ENCODE measurements around the gene C6orf136.
"Not testable (repeated sequence)": the region's sequence is repeated elsewhere in the genome, so short reads cannot be mapped to it uniquely, and the experiment has no call there.

Gene C6orf136

DNA sequence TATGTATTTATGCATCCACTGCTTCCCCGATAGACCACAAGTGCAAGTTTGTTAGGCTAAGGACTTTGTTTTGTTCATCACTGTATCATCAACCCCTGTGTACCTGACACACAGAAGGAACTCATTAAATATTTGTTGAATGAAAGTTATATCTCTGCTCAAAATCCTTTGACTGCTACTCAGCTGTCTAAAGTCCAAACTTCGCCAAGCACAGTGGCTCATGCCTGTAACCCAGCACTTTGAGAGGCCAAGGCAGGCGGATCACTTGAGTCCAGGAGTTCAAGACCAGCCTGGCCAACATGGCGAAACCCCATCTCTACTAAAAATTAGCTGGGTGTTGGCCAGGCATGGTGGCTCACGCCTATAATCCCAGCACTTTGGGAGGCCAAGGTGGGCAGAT lies 11.0 kb downstream of the C6orf136 start:
- DNase-seq (ENCODE audit: low read depth) = not testable (repeated sequence)

DNA sequence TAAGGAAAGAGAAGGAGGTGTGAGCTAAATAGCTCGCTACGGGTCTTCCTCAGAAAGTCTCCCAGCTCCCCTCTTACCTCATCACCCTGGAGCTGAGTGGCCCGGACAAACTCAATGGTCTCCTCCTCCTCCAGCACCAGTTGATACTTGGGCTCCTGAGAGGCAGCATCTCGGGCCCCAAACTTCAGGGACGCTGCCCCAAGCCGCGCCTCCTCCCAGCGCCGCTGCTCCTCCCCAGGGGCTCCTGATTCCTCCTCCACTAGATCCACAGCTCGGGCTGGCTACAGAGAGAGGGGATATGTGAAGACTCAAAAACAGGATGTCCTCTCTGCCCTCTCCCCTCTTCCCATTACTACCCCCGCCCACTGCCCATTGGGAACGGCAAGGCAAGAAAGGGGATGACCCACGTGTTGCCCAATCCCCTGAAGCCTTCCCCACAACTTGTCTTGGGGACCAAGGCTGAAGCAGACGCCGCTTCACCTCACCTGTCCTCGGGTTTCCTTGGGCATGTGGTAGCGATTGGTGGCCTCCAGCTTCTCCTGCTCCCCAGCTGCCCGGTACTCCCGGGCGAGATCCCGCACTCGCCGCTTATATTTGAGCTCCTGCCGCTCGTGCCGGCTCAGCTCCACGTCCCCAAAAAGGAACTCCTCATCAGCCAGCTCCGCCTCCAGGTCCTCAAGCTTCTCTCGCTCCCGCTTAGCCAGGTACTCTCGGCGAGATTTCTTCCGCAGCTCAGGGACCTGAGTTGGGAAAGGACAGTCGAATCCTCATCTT lies 18.2 kb downstream of the C6orf136 start:
- no peak for DNase-seq (ENCODE audit: low read depth)

DNA sequence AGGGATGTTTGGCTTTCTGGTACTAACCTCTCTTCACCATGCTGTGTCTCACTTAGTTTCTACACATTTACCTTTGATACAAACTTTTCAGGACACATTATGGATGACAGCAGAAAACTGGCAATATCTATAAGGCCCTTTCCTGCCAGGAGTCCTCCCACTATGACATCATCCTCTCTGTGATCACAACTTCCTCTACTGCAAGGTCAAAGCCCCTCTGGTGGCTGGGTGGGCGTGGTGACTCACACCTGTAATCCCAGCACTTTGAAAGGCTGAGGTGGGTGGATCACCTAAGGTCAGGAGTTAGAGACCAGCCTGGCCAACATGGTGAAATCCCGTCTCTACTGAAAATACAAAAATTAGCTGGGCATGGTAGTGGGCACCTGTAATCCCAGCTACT lies 19.4 kb downstream of the C6orf136 start:
- DNase-seq (ENCODE audit: low read depth) = peak; percentile 23

DNA sequence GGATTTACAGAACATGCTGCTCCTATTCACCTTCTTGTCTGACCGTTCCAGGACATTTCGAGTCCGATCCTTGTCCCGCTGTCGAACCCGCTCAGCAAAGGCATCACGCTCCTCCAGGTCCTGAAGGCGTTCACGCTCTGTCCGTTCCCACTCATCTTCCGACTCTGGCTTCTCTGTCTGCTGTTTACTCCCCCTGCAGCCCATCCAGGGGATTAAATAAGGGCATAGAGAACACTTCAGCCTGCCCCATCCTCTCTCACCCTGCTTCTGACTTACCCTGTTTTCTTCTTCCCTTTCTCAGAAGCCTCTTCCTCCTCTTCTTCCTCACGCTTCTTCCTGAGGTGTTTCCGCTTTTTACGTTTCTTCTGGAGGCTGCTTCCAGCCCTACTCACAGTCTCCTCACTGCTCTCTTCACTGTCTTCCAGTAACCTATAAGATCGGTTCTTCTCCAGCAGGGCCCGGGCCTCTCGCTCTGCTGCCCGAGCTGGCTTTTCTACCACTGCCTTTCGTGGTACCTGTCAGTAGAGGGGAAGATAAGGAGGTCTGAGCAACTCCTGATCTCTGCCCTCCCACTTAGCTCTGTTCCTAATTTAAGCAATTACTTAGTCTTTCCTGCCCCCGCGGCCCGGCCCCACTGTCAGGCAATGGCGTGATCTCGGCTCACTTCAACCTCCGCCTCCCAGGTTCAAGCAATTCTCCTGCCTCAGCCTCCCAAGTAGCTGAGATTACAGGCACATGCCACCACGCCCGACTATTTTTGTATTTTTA lies 24.0 kb downstream of the C6orf136 start:
- no peak for DNase-seq (ENCODE audit: low read depth)

DNA sequence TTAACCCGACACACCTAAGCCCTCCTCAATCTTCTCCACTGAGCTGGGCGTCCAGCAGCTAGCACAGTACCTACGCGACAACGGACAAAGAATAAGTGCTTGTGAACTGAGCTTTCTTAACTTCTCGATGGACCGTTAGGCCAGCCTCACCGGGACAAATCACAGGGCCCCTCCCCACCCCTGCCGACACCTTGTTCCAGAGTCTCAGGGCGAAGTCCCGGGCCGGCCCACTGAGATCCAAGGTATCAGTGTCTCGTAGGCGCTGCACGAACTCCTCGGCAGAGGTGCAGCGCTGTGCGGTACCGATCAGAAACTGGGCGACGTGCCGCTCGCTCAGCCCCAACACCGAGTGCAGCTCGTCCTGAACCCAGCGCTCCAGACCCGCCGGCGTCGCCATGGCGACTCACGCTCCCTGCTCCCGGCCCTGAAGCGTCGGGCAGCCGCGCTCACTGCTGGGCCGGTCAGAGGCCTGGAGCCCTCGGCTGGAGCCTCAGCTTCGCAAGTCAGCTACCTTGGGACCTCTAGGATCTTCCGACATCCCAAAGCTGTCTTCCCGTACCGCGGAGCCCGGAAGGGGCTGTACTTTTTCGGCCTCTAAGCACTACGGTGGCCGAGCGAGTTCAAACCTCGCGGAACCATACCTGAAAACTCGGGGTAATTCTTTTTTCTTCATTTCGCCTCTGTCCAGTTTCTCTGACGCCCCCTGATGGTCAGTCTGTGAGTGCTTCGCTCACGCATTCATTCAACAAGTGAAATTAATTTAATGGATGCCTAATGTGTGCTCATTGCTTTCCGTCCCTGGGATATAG lies 25.7 kb downstream of the C6orf136 start, which contains the start of gene DHX16:
Gene DHX16 (minus strand): TSS at position 562 of the 809 bp plus-strand sequence. CDS start 165 bp downstream, at position 397.
- DNase-seq (ENCODE audit: low read depth) = peak; percentile 83

DNA sequence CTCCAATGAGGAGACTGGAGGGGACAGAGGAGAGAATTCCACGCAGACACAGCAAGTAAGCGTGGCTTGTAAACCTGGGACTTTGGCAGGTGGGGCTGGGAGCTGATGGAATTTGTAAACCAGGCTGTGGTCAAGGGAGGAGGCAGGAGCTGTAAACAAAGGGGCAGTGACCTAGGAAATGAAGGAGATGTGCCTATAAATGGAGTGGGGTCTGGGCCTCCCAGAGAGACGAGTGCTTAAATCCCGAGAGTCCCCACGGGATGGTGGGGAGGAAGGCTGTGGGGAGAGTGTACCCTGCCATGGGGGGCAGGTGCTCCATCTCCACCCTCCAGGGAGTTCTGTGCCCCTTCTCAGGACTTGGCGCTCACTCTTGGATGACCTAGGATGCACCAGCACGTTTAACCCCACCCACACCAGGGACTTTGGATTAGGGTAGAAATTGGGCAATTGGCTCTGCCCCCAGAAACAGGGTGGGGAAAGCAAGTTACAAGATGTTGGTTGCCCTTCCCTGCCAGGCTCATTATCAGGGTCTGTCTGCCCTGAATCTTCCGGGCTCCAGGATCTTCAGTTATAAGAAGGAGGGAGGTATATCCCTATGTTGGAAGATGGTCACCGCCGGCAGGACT lies 29.8 kb downstream of the C6orf136 start:
- no peak for DNase-seq (ENCODE audit: low read depth)

DNA sequence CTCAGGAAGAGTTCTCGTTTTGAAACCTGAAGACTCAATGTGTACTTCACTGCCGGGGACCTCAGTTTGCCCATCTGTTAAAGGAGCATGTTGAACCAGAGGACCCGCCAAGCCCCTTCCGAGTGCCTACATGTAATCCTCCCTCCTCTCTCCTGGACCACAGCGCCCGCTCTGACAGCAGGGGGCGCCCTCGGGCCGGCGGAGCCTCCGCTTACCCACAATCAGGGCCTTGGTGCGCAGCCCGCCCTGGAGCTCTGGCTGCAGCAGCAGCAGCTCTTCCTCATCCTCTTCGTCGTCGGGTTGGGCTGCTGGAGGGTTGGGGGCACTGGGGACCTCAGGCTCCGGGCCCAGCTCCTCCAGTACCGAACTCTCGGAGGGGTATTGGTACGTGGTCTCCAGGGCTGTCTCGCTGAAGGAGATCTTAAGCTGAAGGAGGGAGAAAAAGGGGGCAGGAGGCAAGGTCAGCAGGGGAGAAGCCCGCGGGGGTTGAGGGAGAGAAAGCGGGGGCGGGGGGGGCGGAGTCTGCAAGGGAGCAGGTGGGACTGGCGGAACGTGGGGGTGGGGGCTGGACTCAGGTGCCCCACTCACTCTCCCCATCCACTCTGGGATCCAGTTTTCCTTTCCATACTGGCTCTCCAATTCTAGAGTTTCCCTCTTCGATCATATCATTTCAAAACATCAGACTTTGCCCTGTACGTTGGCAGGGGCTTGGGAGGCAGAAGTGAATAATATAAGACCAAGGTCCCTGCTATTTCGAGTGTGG lies 32.2 kb downstream of the C6orf136 start:
- peak; percentile 91 for DNase-seq (ENCODE audit: low read depth)

DNA sequence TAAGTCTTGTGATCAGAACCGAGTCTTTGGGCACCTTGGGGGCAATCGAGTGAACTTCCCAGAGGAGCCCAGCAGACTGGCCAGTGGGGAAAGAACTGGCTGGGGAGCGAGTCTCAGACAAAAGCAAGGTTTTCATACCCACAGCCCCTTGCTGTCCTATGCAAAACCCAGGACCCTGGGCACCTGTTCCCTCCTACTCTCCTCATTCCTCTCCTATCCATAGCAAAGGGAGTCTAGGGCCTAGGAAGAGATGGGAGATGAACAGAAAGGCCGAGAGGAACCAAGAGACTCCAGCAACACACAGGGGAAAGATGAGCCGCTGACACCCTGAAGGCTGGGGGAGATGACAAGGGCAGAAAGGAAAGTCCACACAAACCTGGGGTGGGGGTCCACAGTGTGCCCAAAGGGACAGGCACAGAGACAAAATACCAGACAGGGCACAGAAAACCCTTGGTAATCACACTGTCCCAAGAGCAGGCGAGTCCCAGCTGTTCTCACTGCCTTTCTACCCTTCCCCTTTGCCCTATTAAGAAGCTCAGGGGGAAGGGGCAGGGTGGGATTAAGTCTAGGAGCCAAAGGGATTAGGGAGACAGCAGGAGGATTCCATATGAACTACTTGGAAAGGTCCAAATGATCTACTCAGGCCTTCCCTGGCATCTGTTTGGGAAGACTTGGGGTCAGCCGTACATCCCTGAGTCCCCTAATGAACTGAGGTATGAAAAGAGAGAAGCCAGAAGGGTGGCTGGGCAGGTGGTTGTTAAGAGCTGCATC lies 33.0 kb downstream of the C6orf136 start:
- DNase-seq (ENCODE audit: low read depth) = no peak

DNA sequence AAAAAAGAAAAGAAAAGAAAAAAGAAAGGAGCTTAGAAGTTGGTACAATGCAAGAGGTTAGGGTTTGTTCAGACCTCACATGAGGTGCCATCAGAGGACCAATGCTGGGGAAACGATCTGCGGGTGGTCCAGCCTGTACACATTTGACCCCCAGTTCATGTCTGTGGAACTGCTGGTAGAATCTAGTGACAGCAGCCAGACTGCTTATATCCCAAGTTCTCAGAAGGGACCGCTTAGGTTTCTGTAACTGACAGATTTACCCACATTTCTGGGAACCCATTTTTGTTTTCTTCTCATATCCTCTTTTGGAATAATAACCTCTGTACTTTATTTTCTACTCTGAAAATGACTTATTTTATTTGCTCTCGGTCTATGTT lies 34.8 kb downstream of the C6orf136 start:
- DNase-seq (ENCODE audit: low read depth) = no peak

DNA sequence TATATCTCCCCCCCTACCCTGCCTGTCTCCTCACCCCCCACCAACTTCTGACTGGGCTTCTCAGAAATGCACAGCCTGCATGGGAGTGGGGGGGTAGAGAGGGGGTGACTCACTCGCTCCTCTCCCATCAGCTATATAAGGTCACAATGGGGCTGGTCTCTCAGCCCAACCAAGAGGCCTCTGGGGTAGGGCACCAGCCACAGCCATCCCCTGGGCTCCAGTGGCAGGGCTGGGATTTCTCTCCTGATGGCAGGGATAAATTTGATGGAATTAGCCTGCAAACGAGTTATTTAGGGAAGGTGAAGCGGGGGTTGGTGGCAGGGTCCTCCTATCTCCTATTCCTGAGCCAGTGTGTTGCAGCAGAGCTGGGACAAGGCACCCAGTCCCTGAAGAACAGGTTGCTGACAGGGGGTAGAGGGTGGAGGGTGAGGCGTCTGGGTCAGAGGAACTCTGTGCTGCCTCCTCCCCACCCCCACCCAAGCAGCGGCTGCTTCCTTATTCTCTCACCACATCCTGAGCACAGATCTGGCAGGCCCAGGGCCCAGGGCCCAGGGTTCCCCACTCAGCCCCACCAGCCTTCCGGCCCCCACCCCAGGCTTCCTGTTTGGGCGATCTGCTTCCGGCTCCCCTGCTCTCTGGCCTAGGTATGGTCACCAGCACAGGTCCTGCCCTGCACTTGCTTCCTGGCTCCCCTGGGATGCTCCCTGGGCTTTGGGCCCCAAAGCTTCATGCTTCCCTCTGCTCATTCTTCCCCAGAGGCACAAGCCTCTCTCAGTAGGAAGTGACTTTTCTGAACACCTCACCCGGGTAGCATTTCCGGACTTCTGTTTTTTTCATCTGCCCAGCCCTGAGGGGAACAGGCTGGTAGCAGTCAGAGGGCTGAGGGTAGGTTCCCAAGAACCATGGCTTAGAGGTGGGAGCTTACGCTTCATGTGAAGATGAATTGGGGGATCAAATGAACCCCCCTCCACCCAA lies 35.5 kb downstream of the C6orf136 start:
- peak; percentile 77 for DNase-seq (ENCODE audit: low read depth)

- DNase-seq (ENCODE audit: low read depth) = no peak
Observed at GRCh38 chr6:30683183-30683979, 36.4 kb downstream of the C6orf136 start.

DNA sequence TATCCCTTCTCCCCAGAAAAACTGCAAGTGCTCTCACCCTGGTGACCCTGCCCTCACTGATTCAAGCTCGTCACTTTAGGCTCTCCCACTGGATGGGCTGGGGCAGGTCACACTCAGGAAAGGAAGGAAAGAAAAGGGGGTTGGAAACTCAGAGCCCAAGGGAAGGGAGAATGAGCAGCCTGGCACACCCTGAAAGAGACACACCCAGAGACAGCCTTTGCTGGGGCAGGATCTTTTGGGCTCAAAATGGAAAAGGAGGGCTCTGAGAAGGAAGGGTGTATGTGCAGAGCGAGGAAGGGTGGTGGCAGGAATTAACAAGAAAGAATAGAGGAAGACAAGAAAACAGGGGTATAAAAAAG lies 37.0 kb downstream of the C6orf136 start:
- no peak for DNase-seq (ENCODE audit: low read depth)

- peak; percentile 33 for DNase-seq (ENCODE audit: low read depth)
Observed at GRCh38 chr6:30684386-30685156, 37.6 kb downstream of the C6orf136 start.

DNA sequence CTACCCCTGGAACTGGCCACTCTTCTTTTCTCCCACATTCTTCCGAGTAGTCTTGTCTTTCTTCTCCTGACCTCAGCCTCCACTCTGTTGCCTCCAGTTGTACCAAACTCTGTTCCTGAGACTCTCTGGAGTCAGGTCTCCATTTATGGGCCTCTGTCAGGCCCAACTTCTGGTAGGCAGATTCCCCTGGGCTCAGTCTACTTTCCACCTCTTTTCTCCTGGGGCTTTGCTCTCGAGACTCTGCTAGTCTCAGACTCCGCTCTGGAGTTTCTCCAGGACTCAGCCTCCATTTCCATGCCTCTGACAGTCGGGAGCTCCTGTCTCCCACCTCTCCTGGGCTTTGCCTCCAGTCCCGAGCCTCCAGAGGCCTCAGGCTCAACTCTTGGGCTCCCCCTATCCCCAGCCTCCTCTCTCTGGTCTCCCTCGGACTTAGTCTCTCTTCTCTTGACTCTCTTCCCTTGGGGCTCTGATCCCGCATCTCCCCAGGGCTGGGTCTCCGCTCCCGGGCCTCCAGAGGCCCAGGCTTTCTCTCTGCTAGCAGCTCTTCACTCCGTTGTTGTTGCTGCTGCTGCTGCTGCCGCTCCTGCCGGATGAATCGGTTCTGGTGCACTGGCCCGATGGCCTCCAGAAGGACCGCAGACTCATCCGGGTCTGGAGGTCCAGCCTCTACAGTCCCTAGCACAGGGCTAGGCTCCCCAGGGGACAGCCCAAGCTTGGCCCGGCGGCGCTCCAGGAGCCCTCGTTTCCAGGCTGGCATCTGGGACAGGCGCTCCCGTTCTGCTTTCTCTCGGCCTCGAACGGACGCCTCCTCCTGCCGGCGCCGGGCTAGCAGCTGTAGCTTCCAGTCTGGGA lies 38.5 kb downstream of the C6orf136 start:
- no peak for DNase-seq (ENCODE audit: low read depth)

DNA sequence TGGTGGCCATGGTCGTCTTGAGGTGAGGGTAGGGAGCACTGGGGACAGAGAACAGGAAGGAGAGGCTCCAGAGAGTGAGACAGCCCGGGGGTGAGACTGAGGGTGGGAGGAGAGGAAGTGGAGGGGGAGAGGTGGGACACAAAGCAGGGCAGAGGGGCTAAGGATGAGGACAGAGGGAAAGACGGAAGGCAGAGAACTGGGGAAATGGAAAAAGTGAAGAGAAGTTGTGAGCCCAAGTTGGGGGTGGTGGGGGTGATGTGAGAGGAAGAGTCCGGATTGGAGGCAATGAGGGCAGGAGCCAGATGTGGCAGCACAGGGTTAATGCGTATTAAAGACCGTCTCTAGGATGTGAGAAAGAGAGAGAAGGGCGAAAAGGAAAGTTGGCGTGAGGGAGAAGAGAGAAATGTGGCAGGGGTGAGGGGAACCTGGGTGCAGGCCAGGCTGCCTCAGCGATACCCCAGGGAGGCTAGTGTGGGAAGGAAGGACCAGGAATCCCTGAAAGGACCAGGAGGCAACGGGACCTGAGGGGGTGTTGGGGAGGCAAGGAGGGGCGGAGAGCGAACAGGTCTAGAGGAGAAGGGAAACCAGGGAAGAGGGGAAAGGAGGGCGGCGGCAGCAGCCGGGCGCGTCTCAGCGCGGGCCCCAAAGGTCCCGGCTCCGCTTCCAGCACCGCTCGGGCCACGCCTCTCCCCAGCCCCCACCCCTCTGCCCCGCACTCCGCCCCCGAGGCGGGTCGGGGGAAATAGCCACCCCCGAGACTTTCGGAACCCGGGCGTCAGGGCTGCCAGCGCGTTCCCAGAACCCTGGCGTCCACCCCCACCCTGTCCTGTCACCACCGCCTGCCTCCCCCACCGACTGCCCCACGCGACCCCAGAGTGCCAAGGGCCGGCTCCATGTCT lies 39.3 kb downstream of the C6orf136 start, which contains the start of gene PPP1R18:
Gene PPP1R18 (minus strand): TSS at position 637 of the 899 bp plus-strand sequence. CDS start 627 bp downstream, at position 10.
- peak; percentile 76 for DNase-seq (ENCODE audit: low read depth)
